IMR-90 (cell line): ENCODE data around the gene CUX1. TPM values are rescaled to one million over a fixed set of nuclear protein-coding genes. Genes with fewer than 3 reads are reported as not detected.

Experiments
- ATAC-seq: fragments of 200-7000 bp; cut with Tn5 transposase; 2 replicates; pipeline ENCODE4 v1.9.1; 2020; ENCODE audit warnings: low read depth, mild to moderate bottlenecking, moderate library complexity
- BruUV-seq: library from RNA; stranded (reverse); fragments of 400-500 nt; replicated peaks from 2 replicates; lab custom pipeline; 2021; lab: Mats Ljungman, UMichigan
- CTCF ChIA-PET: fragments of 300-600 bp; formaldehyde crosslinking; extraction: SDS; loops from one replicate; lab custom pipeline; 2021; ENCODE audit warnings: antibody characterized with exemption; lab: Yijun Ruan, JAX
- POLR2A ChIA-PET: fragments of 300-600 bp; sonication (Branson Sonifier 250); formaldehyde crosslinking; loops from one replicate; lab custom pipeline; 2022; ENCODE audit warnings: antibody characterized with exemption; ENCODE audit not compliant: unreplicated experiment; lab: Charles Lee
- DNase-seq: peaks from one replicate; pipeline ENCODE4 v3.0.0; 2013
- H2AFZ ChIP-seq: replicated peaks from 2 replicates; pipeline ENCODE3; 2013; ENCODE audit warnings: low read length, mild to moderate bottlenecking; ENCODE audit not compliant: poor library complexity
- H2AK5ac ChIP-seq: 2 replicates; pipeline ENCODE4 v1.6.1; 2013; ENCODE audit warnings: low read depth, low read length, inconsistent platforms
- H2AK9ac ChIP-seq: replicated peaks from 2 replicates; pipeline ENCODE3; 2013; ENCODE audit warnings: mild to moderate bottlenecking, low read depth, low read length, moderate library complexity; ENCODE audit not compliant: poor library complexity
- H2BK120ac ChIP-seq: 2 replicates; pipeline ENCODE4 v1.6.1; 2013; ENCODE audit warnings: low read depth, low read length, inconsistent platforms
- H2BK15ac ChIP-seq: 3 replicates; pipeline ENCODE4 v1.6.1; 2013; ENCODE audit warnings: low read depth, low read length, inconsistent platforms
- H2BK20ac ChIP-seq: 2 replicates; pipeline ENCODE4 v1.6.1; 2013; ENCODE audit warnings: low read depth, mild to moderate bottlenecking, inconsistent platforms, low read length, moderate library complexity
- H2BK5ac ChIP-seq: 2 replicates; pipeline ENCODE4 v1.6.1; 2013; ENCODE audit warnings: mild to moderate bottlenecking, low read depth, low read length, inconsistent platforms; ENCODE audit not compliant: poor library complexity, severe bottlenecking
- H3K14ac ChIP-seq: replicated peaks from 2 replicates; pipeline ENCODE4 v1.6.1; 2013; ENCODE audit warnings: low read depth, low read length, inconsistent platforms
- H3K18ac ChIP-seq: 2 replicates; pipeline ENCODE4 v1.6.1; 2013; ENCODE audit warnings: low read depth, low read length, control low read depth
- H3K23ac ChIP-seq: 2 replicates; pipeline ENCODE4 v1.6.1; 2013; ENCODE audit warnings: low read depth, low read length, inconsistent platforms
- H3K27ac ChIP-seq: 2 replicates; pipeline ENCODE4 v1.5.1; 2013; ENCODE audit warnings: mild to moderate bottlenecking, control low read depth, low read length; ENCODE audit not compliant: insufficient read depth
- H3K27me3 ChIP-seq: 2 replicates; pipeline ENCODE4 v1.6.1; 2013; ENCODE audit warnings: low read length; ENCODE audit not compliant: control insufficient read depth, insufficient read depth
- H3K36me3 ChIP-seq: 2 replicates; pipeline ENCODE4 v1.6.1; 2013; ENCODE audit warnings: low read length, mixed read lengths; ENCODE audit not compliant: control insufficient read depth, insufficient read depth
- H3K4ac ChIP-seq: 2 replicates; pipeline ENCODE4 v1.6.1; 2013; ENCODE audit warnings: low read depth, low read length, inconsistent platforms
- H3K4me1 ChIP-seq: 2 replicates; pipeline ENCODE4 v1.6.1; 2013; ENCODE audit warnings: low read length, mixed read lengths; ENCODE audit not compliant: control insufficient read depth, insufficient read depth
- H3K4me2 ChIP-seq: 2 replicates; pipeline ENCODE4 v1.6.1; 2013; ENCODE audit warnings: low read depth, mild to moderate bottlenecking, control low read depth, low read length, moderate library complexity
- H3K4me3 ChIP-seq: 2 replicates; pipeline ENCODE4 v1.5.1; 2013; ENCODE audit warnings: low read depth, mild to moderate bottlenecking, control low read depth, low read length, moderate library complexity; ENCODE audit not compliant: insufficient read depth
- H3K56ac ChIP-seq: 2 replicates; pipeline ENCODE4 v1.6.1; 2013; ENCODE audit warnings: low read length, inconsistent platforms; ENCODE audit not compliant: insufficient read depth; ENCODE audit errors: extremely low read depth
- H3K79me1 ChIP-seq, 2 experiments: 2 replicates each; pipeline ENCODE4 v1.6.1; 2013; ENCODE audit warnings: low read length in 2 of 2, inconsistent platforms in 1 of 2, low read depth in 1 of 2
- H3K9ac ChIP-seq: 2 replicates; pipeline ENCODE4 v1.6.1; 2013; ENCODE audit warnings: low read depth, low read length, control low read depth
- H3K9me1 ChIP-seq: 2 replicates; pipeline ENCODE4 v1.6.1; 2013; ENCODE audit warnings: low read length, inconsistent platforms; ENCODE audit not compliant: insufficient read depth
- H3K9me3 ChIP-seq: 2 replicates; pipeline ENCODE4 v1.6.1; 2013; ENCODE audit warnings: low read length; ENCODE audit not compliant: control insufficient read depth, insufficient read depth
- H4K20me1 ChIP-seq: 2 replicates; pipeline ENCODE4 v1.6.1; 2013; ENCODE audit warnings: low read length, inconsistent platforms; ENCODE audit not compliant: insufficient read depth
- H4K5ac ChIP-seq: 2 replicates; pipeline ENCODE4 v1.6.1; 2013; ENCODE audit warnings: mild to moderate bottlenecking, low read depth, low read length, control low read depth
- H4K8ac ChIP-seq, 2 experiments: 2 replicates each; pipeline ENCODE4 v1.6.1; 2013; ENCODE audit warnings: low read depth in 2 of 2, low read length in 2 of 2, control low read depth in 1 of 2, inconsistent platforms in 1 of 2
- H4K91ac ChIP-seq: 2 replicates; pipeline ENCODE4 v1.6.1; 2013; ENCODE audit warnings: low read depth, low read length, inconsistent platforms; ENCODE audit not compliant: insufficient read depth
- CEBPB ChIP-seq: IDR thresholded peaks from 2 replicates; pipeline ENCODE4 v1.6.1; 2012; ENCODE audit warnings: low read depth, low read length, improper control_type of control experiment
- CTCF ChIP-seq: conservative IDR thresholded peaks from 2 replicates; pipeline ENCODE4 v1.5.1; 2012; ENCODE audit warnings: mild to moderate bottlenecking, low read depth, low read length, improper control_type of control experiment
- ELK1 ChIP-seq: fragments of 150-350 bp; IDR thresholded peaks from 2 replicates; pipeline ENCODE4 v1.6.1; 2016; ENCODE audit warnings: low read depth, mild to moderate bottlenecking, low read length, moderate library complexity, borderline replicate concordance
- FOS ChIP-seq: fragments of 150-350 bp; IDR thresholded peaks from 2 replicates; pipeline ENCODE4 v1.6.1; 2016; ENCODE audit warnings: low read depth, low read length
- MAFK ChIP-seq: IDR thresholded peaks from 2 replicates; pipeline ENCODE4 v1.6.1; 2012; ENCODE audit warnings: low read depth, low read length, improper control_type of control experiment
- MAZ ChIP-seq: IDR thresholded peaks from 2 replicates; pipeline ENCODE4 v1.6.1; 2012; ENCODE audit warnings: low read depth, mild to moderate bottlenecking, low read length, improper control_type of control experiment, moderate library complexity, borderline replicate concordance
- POLR2A ChIP-seq: IDR thresholded peaks from 2 replicates; pipeline ENCODE4 v1.6.1; 2012; ENCODE audit warnings: mild to moderate bottlenecking, low read depth, low read length
- USF2 ChIP-seq: fragments of 150-350 bp; IDR thresholded peaks from 2 replicates; pipeline ENCODE4 v1.6.1; 2017; ENCODE audit warnings: mild to moderate bottlenecking, antibody characterized with exemption, low read length, low read depth
- WGBS, 2 experiments: methylation state at CpG; one replicate each; pipeline versions ENCODE4 v1.1.5 to v1.1.7; 2013; ENCODE audit warnings: missing lambda C conversion rate in 2 of 2; ENCODE audit not compliant: insufficient read length in 1 of 2; ENCODE audit errors: extremely low coverage in 2 of 2; 5-methylcytosine and 5-hydroxymethylcytosine counted together
- dilution Hi-C: fragments of 300-500 bp; cut with HindIII; formaldehyde crosslinking; loops from one replicate; pipeline ENCODE4 v1.14.3; 2018; ENCODE audit warnings: low sequenced_read_pairs; ENCODE audit not compliant: unreplicated experiment
- in situ Hi-C: fragments of 300-500 bp; cut with MboI; formaldehyde crosslinking; loops from 3 replicates; pipeline ENCODE4 v1.14.3; 2019; ENCODE audit warnings: low sequenced_read_pairs, inconsistent platforms, mixed read lengths
- intact Hi-C: fragments of 100-400 bp; cut with micrococcal nuclease; formaldehyde crosslinking; loops from 2 replicates; pipeline ENCODE4 v1.10.0; 2022
- polyA plus RNA-seq, 3 experiments: library from polyadenylated mRNA; depleted of rRNA; stranded (reverse); fragments of >200 nt; gene quantifications; 2 replicates each; pipeline ENCODE4 v1.2.3, GENCODE V29; 2012; ENCODE audit warnings: low replicate concordance in 1 of 3
- total RNA-seq: library from RNA; depleted of rRNA; stranded (reverse); fragments of >200 nt; gene quantifications from 2 replicates; pipeline ENCODE4 v1.2.3, GENCODE V29; 2012

The CUX1 gene
- total and polyA plus RNA-seq, 2 of the 4 experiments (the other 2 are of a cell fraction): 19.7 to 46.4 TPM

GRCh38 chr7:101866328-101866727, 48.9 kb downstream of the CUX1 start:
- POLR2A ChIA-PET: no interaction called here
- Histone ChIP-seq H4K20me1 (peaks cover 76% of the 10 kb centered on the region), H4K8ac (no peak overlapping the region), H4K91ac (no peak overlapping the region), H3K27ac (no peak overlapping the region), H3K4ac (no peak overlapping the region), H3K9me1 (peaks cover 36% of the 10 kb centered on the region), H2BK15ac (no peak overlapping the region), H2AK9ac (no peak overlapping the region), H3K79me1 (peaks cover 43 to 88% of the 10 kb centered on the region in 2 experiments), H3K18ac (no peak overlapping the region), H4K5ac (no peak overlapping the region), H3K56ac (no peak overlapping the region), H3K27me3 (no peaks in the 10 kb centered on the region), H3K9ac (no peak overlapping the region), H2BK5ac (no peak overlapping the region), H3K9me3 (no peaks in the 10 kb centered on the region), H2BK120ac (no peak overlapping the region), H2AFZ (no peak overlapping the region), H3K4me3 (no peak overlapping the region), H2AK5ac (no peak overlapping the region), H3K23ac (no peak overlapping the region), H2BK20ac (no peak overlapping the region), H3K4me2 (no peak overlapping the region), H3K36me3 (no peaks in the 10 kb centered on the region), H3K14ac (no peak overlapping the region), H3K4me1 (peaks cover 32% of the 10 kb centered on the region)
- CTCF ChIA-PET: no interaction called here
- no peak for TF ChIP-seq MAFK
- TF ChIP-seq USF2: no peak
- no peak for TF ChIP-seq ELK1
- TF ChIP-seq POLR2A: no peak
- TF ChIP-seq FOS: no peak
- no peak for TF ChIP-seq MAZ
- TF ChIP-seq CEBPB: no peak
- no peak for TF ChIP-seq CTCF
- ATAC-seq: no peak
- no TSS peak for BruUV-seq
- in situ Hi-C loops (no loop called here), dilution Hi-C loops (no loop called here), intact Hi-C loops (no loop called here)
- no peak for DNase-seq
- WGBS, 2 experiments: no CpG with 5 or more reads among the region's 8 CpGs
